Activated T-helper 2 cell treated with anti-CD3 and anti-CD28 coated beads, Interferon-gamma antibody, Interleukin-2, Interleukin-4, amounts not matched to agents 10 μg/mL and 5 μg/mL and 100 μg/mL, durations not matched to agents 14 hours and 24 hours and 36 hours (primary cell): ENCODE data around the gene RGS9. TPM values are rescaled to one million over a fixed set of nuclear protein-coding genes. Genes with fewer than 3 reads are reported as not detected.
"Not testable (repeated sequence)": the region's sequence is repeated elsewhere in the genome, so short reads cannot be mapped to it uniquely, and the experiment has no call there.

Experiments
- DNase-seq: peaks from one replicate; pipeline ENCODE4 v3.0.0; 2021; ENCODE audit warnings: low spot score
- H3K27ac Mint-ChIP-seq: one replicate; pipeline ENCODE4 v1.8.0; 2021; ENCODE audit warnings: mixed read lengths
- H3K27me3 Mint-ChIP-seq: one replicate; pipeline ENCODE4 v1.8.0; 2021; ENCODE audit warnings: low read depth, mixed read lengths
- H3K36me3 Mint-ChIP-seq: one replicate; pipeline ENCODE4 v1.8.0; 2021; ENCODE audit warnings: low read depth, mixed read lengths
- H3K4me1 Mint-ChIP-seq: one replicate; pipeline ENCODE4 v1.8.0; 2021; ENCODE audit warnings: low read depth, mixed read lengths
- H3K4me3 Mint-ChIP-seq: one replicate; pipeline ENCODE4 v1.8.0; 2021; ENCODE audit warnings: low read depth, mild to moderate bottlenecking, moderate library complexity, mixed read lengths
- H3K9me3 Mint-ChIP-seq: one replicate; pipeline ENCODE4 v1.8.0; 2021; ENCODE audit warnings: mixed read lengths
- intact Hi-C: fragments of 100-400 bp; cut with micrococcal nuclease; formaldehyde crosslinking; loops from one replicate; pipeline ENCODE4 v1.15.1; 2023
- total RNA-seq: library from RNA; stranded (reverse); gene quantifications from 2 replicates; pipeline ENCODE4 v1.2.3, GENCODE V29; 2022

Gene RGS9
- total RNA-seq, 1 donor from 2014 or later, result 16.1 TPM

DNA sequence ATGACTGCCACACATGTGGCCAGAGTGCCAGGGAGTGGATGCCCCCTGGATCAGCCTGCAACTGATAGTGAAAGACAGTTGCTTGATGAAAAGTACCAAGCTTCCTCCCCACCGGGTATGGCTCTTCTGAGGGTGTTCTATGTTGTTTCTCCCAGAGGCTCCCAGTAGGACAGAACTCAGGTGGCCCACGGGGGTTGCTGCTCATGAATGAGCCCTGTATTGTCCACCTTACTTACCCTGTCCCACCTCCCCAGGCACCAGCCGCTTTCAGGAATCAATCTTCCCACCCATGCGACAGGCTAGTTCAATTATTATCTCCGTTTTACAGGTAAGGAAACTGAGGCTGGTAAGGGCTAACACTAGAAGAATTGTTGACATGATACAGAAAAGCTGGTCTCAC lies 34.9 kb upstream of the RGS9 start:
- DNase-seq, result no peak
- no peaks in the 10 kb centered on the region for H3K9me3 Mint-ChIP-seq
- H3K4me3 Mint-ChIP-seq, result no peak overlapping the region
- peaks cover 5% of the 10 kb centered on the region for H3K27me3 Mint-ChIP-seq
- no peak overlapping the region for H3K27ac Mint-ChIP-seq
- H3K4me1 Mint-ChIP-seq, result peaks cover 21% of the 10 kb centered on the region
- no peaks in the 10 kb centered on the region for H3K36me3 Mint-ChIP-seq
- intact Hi-C loops, result no loop called here

- Mint-ChIP-seq H3K9me3 (no peaks in the 10 kb centered on the region), H3K4me3 (no peak overlapping the region), H3K27ac (no peak overlapping the region), H3K36me3 (no peaks in the 10 kb centered on the region), H3K4me1 (peaks cover 17% of the 10 kb centered on the region), H3K27me3 (peaks cover 7% of the 10 kb centered on the region)
- DNase-seq, result no peak
- intact Hi-C loops, result no loop called here
Measured at GRCh38 chr17:65102788-65103187, 34.4 kb upstream of the RGS9 start.

DNA sequence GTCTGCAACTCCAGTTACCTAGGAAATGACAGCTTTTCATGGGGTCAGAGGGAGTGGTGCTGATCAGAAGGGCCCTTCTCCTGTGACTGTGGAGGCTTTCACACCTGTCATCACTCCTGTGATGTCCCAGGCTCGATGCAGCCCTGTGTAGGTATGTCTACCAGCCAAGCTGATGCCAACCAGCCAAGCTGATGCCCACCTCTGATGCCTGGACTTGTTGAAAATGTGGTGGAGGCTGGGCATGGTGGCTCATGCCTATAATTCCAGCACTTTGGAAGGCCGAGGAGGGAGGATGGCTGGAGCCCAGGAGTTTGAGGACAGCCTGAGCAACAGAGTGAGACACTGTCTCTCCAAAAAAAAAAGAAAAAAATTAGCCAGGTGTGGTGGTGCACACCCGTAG lies 33.7 kb upstream of the RGS9 start:
- peaks cover 13% of the 10 kb centered on the region for H3K27me3 Mint-ChIP-seq
- no peak overlapping the region for H3K27ac Mint-ChIP-seq
- H3K4me3 Mint-ChIP-seq, result no peak overlapping the region
- peaks cover 17% of the 10 kb centered on the region for H3K4me1 Mint-ChIP-seq
- no peaks in the 10 kb centered on the region for H3K9me3 Mint-ChIP-seq
- intact Hi-C loops, result no loop called here
- no peak for DNase-seq
- no peaks in the 10 kb centered on the region for H3K36me3 Mint-ChIP-seq

- intact Hi-C loops, result no loop called here
- DNase-seq, result no peak
- Mint-ChIP-seq H3K9me3 (no peaks in the 10 kb centered on the region), H3K4me1 (peaks cover 17% of the 10 kb centered on the region), H3K27ac (no peak overlapping the region), H3K36me3 (no peaks in the 10 kb centered on the region), H3K27me3 (peaks cover 13% of the 10 kb centered on the region), H3K4me3 (no peak overlapping the region)
Measured at GRCh38 chr17:65103896-65104295, 33.3 kb upstream of the RGS9 start.

GRCh38 chr17:65104541-65104940 lies 32.6 kb upstream of the RGS9 start:
- Mint-ChIP-seq H3K4me1 (peaks cover 12% of the 10 kb centered on the region), H3K4me3 (no peak overlapping the region)
- intact Hi-C loops, result no loop called here

DNA sequence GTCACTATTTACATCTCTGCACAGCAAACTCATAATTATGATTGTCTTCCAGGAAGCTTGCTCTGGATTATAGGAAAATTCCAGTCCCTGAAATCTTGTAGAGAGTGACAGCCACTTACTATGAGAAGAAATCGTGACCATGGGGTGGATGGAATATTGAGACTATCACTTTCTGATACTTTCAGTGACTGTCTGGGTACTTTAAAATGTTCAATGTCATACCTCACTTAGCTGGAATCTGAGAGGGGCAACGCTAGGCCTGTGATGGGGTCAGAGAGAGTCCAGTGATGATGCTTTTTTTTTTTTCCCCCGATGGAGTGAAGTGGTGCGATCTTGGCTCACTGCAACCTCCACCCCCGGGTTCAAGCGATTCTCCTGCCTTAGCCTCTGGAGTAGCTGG lies 32.2 kb upstream of the RGS9 start:
- intact Hi-C loops, result no loop called here
- Mint-ChIP-seq H3K9me3 (no peaks in the 10 kb centered on the region), H3K4me3 (no peak overlapping the region), H3K36me3 (no peaks in the 10 kb centered on the region), H3K27me3 (peaks cover 13% of the 10 kb centered on the region), H3K4me1 (peaks cover 9% of the 10 kb centered on the region), H3K27ac (no peak overlapping the region)
- DNase-seq, result no peak

More at GRCh38 chr17:65104541-65104940, 32.6 kb upstream of the RGS9 start:
- Mint-ChIP-seq H3K27ac (no peak overlapping the region), H3K27me3 (peaks cover 13% of the 10 kb centered on the region), H3K36me3 (no peaks in the 10 kb centered on the region), H3K9me3 (no peaks in the 10 kb centered on the region)
- no peak for DNase-seq

DNA sequence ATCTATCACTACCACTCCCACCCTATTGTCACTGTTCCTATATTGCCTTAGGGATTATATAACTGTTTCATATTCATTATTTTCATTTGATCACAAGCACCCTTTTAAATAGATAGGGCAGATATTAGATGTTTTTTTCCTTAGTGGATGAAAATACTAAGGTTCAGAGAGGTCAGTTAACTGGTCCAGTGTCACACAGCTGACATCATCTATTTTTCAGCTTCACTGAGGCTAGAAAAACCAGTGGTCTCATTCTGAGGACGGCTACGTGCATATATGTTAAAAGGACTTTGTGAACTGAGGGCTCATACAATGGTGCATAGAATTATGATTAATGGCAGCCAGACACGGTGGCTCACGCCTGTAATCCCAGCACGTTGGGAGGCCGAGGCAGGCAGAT lies 29.0 kb upstream of the RGS9 start:
- no peak overlapping the region for H3K4me3 Mint-ChIP-seq
- no peaks in the 10 kb centered on the region for H3K36me3 Mint-ChIP-seq
- intact Hi-C loops, result no loop called here
- H3K27me3 Mint-ChIP-seq, result peaks cover 10% of the 10 kb centered on the region
- H3K4me1 Mint-ChIP-seq, result no peaks in the 10 kb centered on the region
- no peak overlapping the region for H3K27ac Mint-ChIP-seq
- H3K9me3 Mint-ChIP-seq, result no peaks in the 10 kb centered on the region
- no peak for DNase-seq

GRCh38 chr17:65109543-65109942 lies 27.6 kb upstream of the RGS9 start:
- intact Hi-C loops, result no loop called here
- H3K4me3 Mint-ChIP-seq, result no peak overlapping the region
- H3K36me3 Mint-ChIP-seq, result no peaks in the 10 kb centered on the region
- no peaks in the 10 kb centered on the region for H3K4me1 Mint-ChIP-seq
- H3K27me3 Mint-ChIP-seq, result peaks cover 10% of the 10 kb centered on the region
- H3K27ac Mint-ChIP-seq, result no peak overlapping the region
- DNase-seq, result no peak
- no peaks in the 10 kb centered on the region for H3K9me3 Mint-ChIP-seq

- intact Hi-C loops, result no loop called here
- Mint-ChIP-seq H3K9me3 (no peaks in the 10 kb centered on the region), H3K27ac (no peak overlapping the region), H3K27me3 (peaks cover 8% of the 10 kb centered on the region), H3K36me3 (no peaks in the 10 kb centered on the region), H3K4me3 (no peak overlapping the region), H3K4me1 (no peaks in the 10 kb centered on the region)
- no peak for DNase-seq
Measured at GRCh38 chr17:65109990-65110680, 27.0 kb upstream of the RGS9 start.

DNA sequence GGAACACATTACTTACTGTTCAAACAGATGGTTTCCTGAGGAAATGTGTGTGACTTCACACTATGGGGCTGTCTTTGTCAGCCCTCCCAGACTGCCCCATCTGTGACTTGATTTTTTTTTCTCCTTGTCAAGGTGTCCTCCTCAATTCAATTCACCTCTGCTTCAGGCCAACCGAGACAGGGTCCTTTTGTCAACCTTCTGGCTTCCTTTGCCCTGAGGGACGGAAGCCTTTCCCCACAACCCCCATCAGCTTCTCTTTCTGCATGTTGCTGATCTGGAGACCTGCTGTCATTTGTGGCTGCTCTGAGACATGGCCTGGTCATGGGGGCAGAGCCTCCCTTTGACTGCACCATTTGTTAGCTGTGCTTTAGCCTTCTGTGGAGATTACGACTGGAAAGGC lies 21.3 kb upstream of the RGS9 start:
- Mint-ChIP-seq H3K27ac (no peak overlapping the region), H3K9me3 (peaks cover 3% of the 10 kb centered on the region), H3K36me3 (peaks cover 3% of the 10 kb centered on the region), H3K4me1 (peaks cover 18% of the 10 kb centered on the region), H3K4me3 (no peak overlapping the region), H3K27me3 (peaks cover 4% of the 10 kb centered on the region)
- no peak for DNase-seq
- intact Hi-C loops, result no loop called here

DNA sequence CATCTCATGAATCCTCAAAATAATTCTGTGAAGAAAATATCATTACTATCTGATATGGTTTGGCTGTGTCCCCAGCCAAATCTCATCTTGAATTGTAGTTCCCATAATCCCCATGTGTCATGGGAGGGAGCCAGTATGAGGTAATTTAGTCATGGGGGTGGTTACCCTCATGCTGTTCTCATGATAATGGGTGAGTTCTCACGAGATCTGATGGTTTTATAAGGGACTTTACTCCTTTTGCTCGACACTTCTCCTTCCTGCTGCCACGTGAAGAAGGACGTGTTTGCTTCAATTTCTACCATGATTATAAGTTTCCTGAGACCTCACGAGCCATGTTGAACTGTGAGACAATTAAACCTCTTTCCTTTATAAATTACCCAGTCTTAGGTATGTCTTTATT lies 20.7 kb upstream of the RGS9 start:
- H3K27ac Mint-ChIP-seq, result not testable (repeated sequence)

DNA sequence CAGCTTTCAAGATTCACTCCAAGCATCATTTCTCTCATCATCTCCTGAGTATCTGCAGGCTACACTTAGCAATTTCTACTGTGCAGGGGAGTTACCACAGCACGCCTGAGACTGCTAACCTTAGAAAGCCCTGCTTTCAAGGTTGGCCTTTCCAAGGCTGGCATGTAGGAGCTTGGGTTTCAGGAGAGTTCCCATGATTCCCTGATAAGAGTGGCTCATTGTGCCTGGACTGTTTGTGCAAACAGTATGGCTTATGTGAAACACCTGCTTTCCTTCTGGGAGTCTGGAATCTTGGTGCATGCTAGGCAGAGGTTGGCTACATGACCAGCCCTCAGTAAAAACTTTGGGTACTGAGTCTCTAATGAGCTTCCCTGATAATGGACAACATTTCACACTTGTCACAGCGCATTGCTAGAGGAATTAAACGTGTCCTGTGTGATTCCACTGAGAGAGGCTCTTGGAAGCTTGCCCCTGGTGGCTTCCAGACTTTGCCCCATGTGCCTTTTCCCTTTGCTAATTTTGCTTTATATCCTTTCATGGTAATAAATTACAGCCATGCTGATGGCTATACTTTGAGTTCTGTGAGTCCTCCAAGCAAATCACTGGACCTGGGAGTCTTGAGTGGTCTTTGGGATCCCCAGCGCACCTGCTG lies 19.7 kb upstream of the RGS9 start:
- peaks cover 33% of the 10 kb centered on the region for H3K4me1 Mint-ChIP-seq
- peaks cover 4% of the 10 kb centered on the region for H3K27me3 Mint-ChIP-seq
- no peak for DNase-seq
- intact Hi-C loops, result no loop called here
- H3K27ac Mint-ChIP-seq, result no peak overlapping the region
- H3K9me3 Mint-ChIP-seq, result peaks cover 3% of the 10 kb centered on the region
- H3K36me3 Mint-ChIP-seq, result peaks cover 3% of the 10 kb centered on the region
- H3K4me3 Mint-ChIP-seq, result no peak overlapping the region

More for the DNA sequence above, 20.7 kb upstream of the RGS9 start:
- intact Hi-C loops, DNase-seq, H3K9me3 Mint-ChIP-seq, H3K27me3 Mint-ChIP-seq, H3K36me3 Mint-ChIP-seq, H3K4me3 Mint-ChIP-seq: not testable (repeated sequence)
- peaks cover 23% of the 10 kb centered on the region for H3K4me1 Mint-ChIP-seq

DNA sequence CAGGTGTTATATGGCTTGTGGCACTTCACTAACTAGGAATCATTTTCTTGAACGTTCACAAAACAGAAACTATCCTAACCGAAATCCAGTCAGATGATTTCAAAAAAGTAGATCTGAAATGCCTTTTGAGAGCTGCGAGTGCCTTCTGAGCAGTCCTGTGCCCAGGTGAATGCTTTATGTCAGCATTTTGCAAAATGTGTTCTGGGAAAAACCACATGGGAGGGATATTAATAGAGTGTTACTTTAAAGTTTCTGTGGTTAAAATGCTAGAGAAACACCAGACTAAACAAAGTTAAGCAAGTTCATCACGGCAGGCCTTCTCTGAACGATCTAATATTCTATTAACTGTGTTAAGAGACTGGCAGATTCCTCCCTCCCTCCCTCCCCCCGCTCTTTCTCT lies 15.8 kb upstream of the RGS9 start:
- Mint-ChIP-seq H3K4me1 (peaks cover 37% of the 10 kb centered on the region), H3K27ac (peak overlapping the region; percentile 95), H3K4me3 (peak overlapping the region; percentile 82), H3K36me3 (peaks cover 3% of the 10 kb centered on the region), H3K27me3 (no peaks in the 10 kb centered on the region), H3K9me3 (peaks cover 3% of the 10 kb centered on the region)
- intact Hi-C loops, result no loop called here
- DNase-seq, result no peak
